Endothelial cell of umbilical vein (primary cell): ENCODE measurements around the gene ID1. TPM values are rescaled to one million over a fixed set of nuclear protein-coding genes. Genes with fewer than 3 reads are reported as not detected.

ENCODE experiments used
- BruUV-seq: library from RNA; stranded (reverse); fragments of 400-500 nt; replicated peaks from 2 replicates; lab custom pipeline; 2021; lab: Mats Ljungman, UMichigan
- CTCF ChIA-PET: fragments of 300-600, 350-600 bp; sonication (Branson Sonifier 250); formaldehyde crosslinking; loops from one replicate; lab custom pipeline; 2021; ENCODE audit warnings: antibody characterized with exemption, inconsistent platforms; lab: Charles Lee
- POLR2A ChIA-PET: fragments of 300-600, 350-600 bp; sonication (Branson Sonifier 250); formaldehyde crosslinking; loops from one replicate; lab custom pipeline; 2021; ENCODE audit warnings: antibody characterized with exemption, inconsistent platforms; lab: Charles Lee
- DNase-seq: peaks from one replicate; pipeline ENCODE4 v3.0.0-alpha.2; 2011; ENCODE audit warnings: low read depth, low spot score
- FAIRE-seq: peaks from 2 replicates; lab custom pipeline; 2011; peaks lifted over from hg19 to GRCh38; lab: Jason Lieb, UNC
- H2AFZ ChIP-seq: 2 replicates; pipeline ENCODE4 v1.6.0; 2012; ENCODE audit warnings: low read depth, low read length, control low read depth, inconsistent platforms
- H3K27ac ChIP-seq: 2 replicates; pipeline ENCODE4 v1.5.1; 2011; ENCODE audit warnings: low read depth, mild to moderate bottlenecking, control low read depth, low read length, moderate library complexity; ENCODE audit not compliant: insufficient read depth
- H3K27me3 ChIP-seq, 2 experiments: 2 replicates each; pipeline versions ENCODE4 v1.6.0 to v1.6.1; 2011; ENCODE audit warnings: low read length in 2 of 2, mixed read lengths in 1 of 2; ENCODE audit not compliant: control insufficient read depth in 2 of 2, insufficient read depth in 2 of 2
- H3K36me3 ChIP-seq, 2 experiments: 2 replicates in 1 of 2; 3 replicates in 1 of 2; pipeline ENCODE4 v1.5.1; 2011; ENCODE audit warnings: low read length in 2 of 2, mild to moderate bottlenecking in 1 of 2, moderate library complexity in 1 of 2; ENCODE audit not compliant: control insufficient read depth in 2 of 2, insufficient read depth in 2 of 2; ENCODE audit errors: extremely low read depth in 1 of 2
- H3K4me1 ChIP-seq: 3 replicates; pipeline ENCODE4 v1.5.1; 2011; ENCODE audit warnings: mild to moderate bottlenecking, low read length; ENCODE audit not compliant: control insufficient read depth, insufficient read depth; ENCODE audit errors: extremely low read depth
- H3K4me2 ChIP-seq: 2 replicates; pipeline ENCODE4 v1.6.1; 2011; ENCODE audit warnings: low read length, control low read depth, mixed read lengths; ENCODE audit not compliant: insufficient read depth
- H3K4me3 ChIP-seq, 3 experiments: fragments of 200-600 bp in 1 of 3; sonication (generic), shearing (Covaris generic) in 1 of 3; replicated peaks in 1 of 3; 2 replicates each; pipeline ENCODE4 v1.5.1; 2011 to 2016; ENCODE audit warnings: control low read depth in 3 of 3, low read length in 3 of 3, mild to moderate bottlenecking in 2 of 3, inconsistent platforms in 1 of 3, low read depth in 1 of 3, moderate library complexity in 1 of 3; ENCODE audit not compliant: insufficient read depth in 1 of 3
- H3K79me2 ChIP-seq: 2 replicates; pipeline ENCODE4 v1.6.0; 2012; ENCODE audit warnings: low read length, inconsistent platforms; ENCODE audit not compliant: control insufficient read depth, insufficient read depth
- H3K9ac ChIP-seq: replicated peaks from 2 replicates; pipeline ENCODE3; 2011; ENCODE audit warnings: low read length, control low read depth; ENCODE audit not compliant: insufficient read depth; ENCODE audit errors: extremely low read depth
- H3K9me1 ChIP-seq: replicated peaks from 3 replicates; pipeline ENCODE4 v1.6.0; 2011; ENCODE audit warnings: mild to moderate bottlenecking, low read length; ENCODE audit not compliant: control insufficient read depth, insufficient read depth; ENCODE audit errors: extremely low read depth
- H3K9me3 ChIP-seq: replicated peaks from 2 replicates; pipeline ENCODE4 v1.5.1; 2012; ENCODE audit warnings: low read length, inconsistent platforms; ENCODE audit not compliant: control insufficient read depth, insufficient read depth
- H4K20me1 ChIP-seq: replicated peaks from 2 replicates; pipeline ENCODE3; 2011; ENCODE audit warnings: mild to moderate bottlenecking, low read length; ENCODE audit not compliant: control insufficient read depth, insufficient read depth; ENCODE audit errors: extremely low read depth
- CTCF ChIP-seq, 2 donors: IDR thresholded peaks; 1 replicate in 1 of 2; 2 replicates in 1 of 2; pipeline ENCODE4 v1.5.1; 2011; ENCODE audit warnings: low read length in 2 of 2, mild to moderate bottlenecking in 2 of 2, moderate library complexity in 2 of 2, control low read depth in 1 of 2, inconsistent platforms in 1 of 2, low read depth in 1 of 2; ENCODE audit not compliant: insufficient read depth in 1 of 2; ENCODE audit errors: extremely low read depth in 1 of 2
- EZH2 ChIP-seq: IDR thresholded peaks from 2 replicates; pipeline ENCODE4 v1.6.1; 2012; ENCODE audit warnings: borderline replicate concordance, low read depth, mild to moderate bottlenecking, moderate library complexity, low read length, inconsistent platforms; ENCODE audit not compliant: severe bottlenecking
- FOS ChIP-seq: IDR thresholded peaks from 2 replicates; pipeline ENCODE4 v1.6.1; 2011; ENCODE audit warnings: mild to moderate bottlenecking, low read length, moderate library complexity, borderline replicate concordance; ENCODE audit not compliant: insufficient read depth
- GATA2 ChIP-seq: IDR thresholded peaks from 2 replicates; pipeline ENCODE4 v1.7.0; 2011; ENCODE audit warnings: low read depth, mild to moderate bottlenecking, moderate library complexity, mixed read lengths, low read length; ENCODE audit not compliant: insufficient read length, insufficient read depth
- JUN ChIP-seq: IDR thresholded peaks from 2 replicates; pipeline ENCODE4 v1.6.1; 2011; ENCODE audit warnings: borderline replicate concordance, low read depth; ENCODE audit not compliant: insufficient read length, insufficient read depth
- MAX ChIP-seq: IDR thresholded peaks from 2 replicates; pipeline ENCODE4 v1.6.1; 2011; ENCODE audit not compliant: insufficient read depth, insufficient read length
- MYC ChIP-seq: IDR thresholded peaks from one replicate; pipeline ENCODE4 v1.6.1; 2011; ENCODE audit warnings: mild to moderate bottlenecking, low read depth, low read length
- POLR2A ChIP-seq: IDR thresholded peaks from 2 replicates; pipeline ENCODE4 v1.6.1; 2012; ENCODE audit warnings: low read depth, mild to moderate bottlenecking, control low read depth, low read length
- POLR2AphosphoS5 ChIP-seq: IDR thresholded peaks from 2 replicates; pipeline ENCODE4 v1.6.1; 2012; ENCODE audit warnings: low read depth, mild to moderate bottlenecking, control low read depth, low read length, moderate library complexity; ENCODE audit not compliant: insufficient read depth
- dilution Hi-C: fragments of 300-500 bp; cut with MboI; formaldehyde crosslinking; loops from one replicate; pipeline ENCODE4 v1.15.0; 2019; ENCODE audit warnings: low sequenced_read_pairs; ENCODE audit not compliant: extremely low pct_ligation_motif_present
- intact Hi-C: fragments of 100-400 bp; cut with micrococcal nuclease; formaldehyde crosslinking; loops from one replicate; pipeline ENCODE4 v1.10.0; 2022
- polyA plus RNA-seq, 4 experiments: library from polyadenylated mRNA; depleted of rRNA in 3 of 4; stranded (reverse) in 3 of 4; unstranded in 1 of 4; fragments of >200 nt; gene quantifications; 2 replicates each; pipeline versions ENCODE4 v1.2.1 to v1.2.3, GENCODE V29; 2011 to 2012; ENCODE audit warnings: missing spikeins in 1 of 4
- total RNA-seq: library from RNA; stranded (reverse); gene quantifications from 2 replicates; pipeline ENCODE4 v1.2.3, GENCODE V29; 2021

Gene ID1
- total and polyA plus RNA-seq, 2 donors (not counting 3 experiments of a cell fraction or from before 2014, with no cell fraction given): 78.9 to 152 TPM

- H2AFZ ChIP-seq: no peak overlapping the region
These were observed 23.7 kb upstream of the ID1 start for GRCh38 chr20:31581391-31581790.

More at GRCh38 chr20:31581391-31581790, 23.7 kb upstream of the ID1 start:
- Histone ChIP-seq H3K36me3 (no peaks in the 10 kb centered on the region), H3K9me1 (no peaks in the 10 kb centered on the region), H4K20me1 (no peaks in the 10 kb centered on the region), H3K4me1 (no peaks in the 10 kb centered on the region), H3K4me2 (no peak overlapping the region), H3K79me2 (no peaks in the 10 kb centered on the region), H3K27ac (no peak overlapping the region), H3K27me3 (no peaks in the 10 kb centered on the region), H3K4me3 (no peak overlapping the region), H3K9me3 (no peaks in the 10 kb centered on the region), H3K9ac (no peak overlapping the region)
- FAIRE-seq (no peak), DNase-seq (no peak)
- ChIA-PET CTCF (no interaction called here), POLR2A (no interaction called here)
- intact Hi-C loops: no loop called here
- no TSS peak for BruUV-seq
- dilution Hi-C loops: no loop called here
- TF ChIP-seq CTCF (IDR thresholded peaks at IDR 0.05; ENCODE audit: extremely low read depth in 1 of 2, insufficient read depth in 1 of 2, low read depth in 1 of 2, low read length in 2 of 2) (no peak), MAX (no peak), POLR2A (no peak), EZH2 (no peak), FOS (no peak), JUN (no peak), MYC (no peak), GATA2 (no peak), POLR2AphosphoS5 (no peak)
